RWPE2 (cell line): ENCODE measurements around the gene BSDC1.

ENCODE experiments used
- ATAC-seq: fragments of 200-7000 bp; cut with Tn5 transposase; 3 replicates; pipeline ENCODE4 v1.9.1; 2021; ENCODE audit warnings: low read depth
- DNase-seq: peaks from one replicate; pipeline ENCODE4 v3.0.0-alpha.2; 2020; ENCODE audit warnings: low spot score
- H3K27ac ChIP-seq: fragments of 450-650 bp; 2 replicates; pipeline ENCODE4 v1.5.1; 2017; ENCODE audit warnings: mild to moderate bottlenecking; ENCODE audit not compliant: poor library complexity, severe bottlenecking
- H3K27me3 ChIP-seq: fragments of 250-450 bp; sonication (Bioruptor Pico); 2 replicates; pipeline ENCODE4 v1.5.1; 2021; ENCODE audit warnings: mild to moderate bottlenecking, moderate library complexity; ENCODE audit not compliant: insufficient read depth, poor library complexity, severe bottlenecking
- H3K36me3 ChIP-seq: fragments of 250-450 bp; sonication (Bioruptor Pico); 2 replicates; pipeline ENCODE4 v1.5.1; 2020; ENCODE audit warnings: low read depth, mild to moderate bottlenecking, moderate library complexity
- H3K4me1 ChIP-seq: fragments of 250-450 bp; sonication (Bioruptor Pico); 2 replicates; pipeline ENCODE4 v1.5.1; 2021; ENCODE audit warnings: mild to moderate bottlenecking, moderate library complexity; ENCODE audit not compliant: insufficient read depth, poor library complexity, severe bottlenecking
- H3K4me3 ChIP-seq: fragments of 250-450 bp; sonication (Bioruptor Pico); 2 replicates; pipeline ENCODE4 v1.5.1; 2021; ENCODE audit warnings: mild to moderate bottlenecking, moderate library complexity; ENCODE audit not compliant: severe bottlenecking
- H3K9me3 ChIP-seq: fragments of 250-450 bp; sonication (Bioruptor Pico); 2 replicates; pipeline ENCODE4 v1.5.1; 2021; ENCODE audit warnings: mild to moderate bottlenecking, moderate library complexity; ENCODE audit not compliant: severe bottlenecking
- CTCF ChIP-seq: fragments of 450-650 bp; IDR thresholded peaks from one replicate; pipeline ENCODE4 v1.5.1; 2017; ENCODE audit warnings: mild to moderate bottlenecking, moderate library complexity; ENCODE audit not compliant: poor library complexity, severe bottlenecking

The BSDC1 gene

GRCh38 chr1:32393832-32394140 lies 455 bp downstream of the BSDC1 start:
- ATAC-seq: peak; percentile 18
- H3K4me1 ChIP-seq: peaks cover 5% of the 10 kb centered on the region
- no peaks in the 10 kb centered on the region for H3K27me3 ChIP-seq
- no peak for DNase-seq
- H3K36me3 ChIP-seq: peaks cover 21% of the 10 kb centered on the region
- no peaks in the 10 kb centered on the region for H3K9me3 ChIP-seq
- peak overlapping the region; percentile 82 for H3K4me3 ChIP-seq
- no peak for TF ChIP-seq CTCF
- peak overlapping the region; percentile 42 for H3K27ac ChIP-seq

GRCh38 chr1:32393136-32393535 lies 1.1 kb downstream of the BSDC1 start:
- no peak for TF ChIP-seq CTCF
- DNase-seq (no peak), ATAC-seq (no peak)
- H3K4me3 ChIP-seq: peak overlapping the region; percentile 82
- peaks cover 26% of the 10 kb centered on the region for H3K36me3 ChIP-seq
- H3K27ac ChIP-seq: no peak overlapping the region
- H3K9me3 ChIP-seq: no peaks in the 10 kb centered on the region
- H3K27me3 ChIP-seq: no peaks in the 10 kb centered on the region
- peaks cover 5% of the 10 kb centered on the region for H3K4me1 ChIP-seq

GRCh38 chr1:32392325-32392724 lies 1.9 kb downstream of the BSDC1 start:
- no peak for ATAC-seq
- no peaks in the 10 kb centered on the region for H3K27me3 ChIP-seq
- no peak overlapping the region for H3K4me3 ChIP-seq
- no peaks in the 10 kb centered on the region for H3K9me3 ChIP-seq
- H3K27ac ChIP-seq: no peak overlapping the region
- no peak for DNase-seq
- H3K36me3 ChIP-seq: peaks cover 34% of the 10 kb centered on the region
- no peak for TF ChIP-seq CTCF
- H3K4me1 ChIP-seq: peaks cover 5% of the 10 kb centered on the region

- H3K9me3 ChIP-seq: no peaks in the 10 kb centered on the region
- H3K27me3 ChIP-seq: no peaks in the 10 kb centered on the region
- no peak overlapping the region for H3K27ac ChIP-seq
- peaks cover 5% of the 10 kb centered on the region for H3K4me1 ChIP-seq
- H3K36me3 ChIP-seq: peaks cover 45% of the 10 kb centered on the region
- no peak for DNase-seq
- no peak for ATAC-seq
- H3K4me3 ChIP-seq: no peak overlapping the region
- no peak for TF ChIP-seq CTCF
Observed at GRCh38 chr1:32390904-32391870, 3.1 kb downstream of the BSDC1 start.

- H3K4me3 ChIP-seq: no peak overlapping the region
- H3K27ac ChIP-seq: no peak overlapping the region
- no peaks in the 10 kb centered on the region for H3K9me3 ChIP-seq
- peaks cover 68% of the 10 kb centered on the region for H3K36me3 ChIP-seq
- peaks cover 3% of the 10 kb centered on the region for H3K4me1 ChIP-seq
- no peak for TF ChIP-seq CTCF
- no peaks in the 10 kb centered on the region for H3K27me3 ChIP-seq
- DNase-seq (no peak), ATAC-seq (no peak)
Observed at GRCh38 chr1:32388641-32389040, 5.6 kb downstream of the BSDC1 start.
